Osteoblast (primary cell): Measurements from ENCODE around the gene GSTP1. TPM values are rescaled to one million over a fixed set of nuclear protein-coding genes. Genes with fewer than 3 reads are reported as not detected.
"Not testable (repeated sequence)": the region's sequence is repeated elsewhere in the genome, so short reads cannot be mapped to it uniquely, and the experiment has no call there.

ENCODE experiments used
- DNase-seq: peaks from one replicate; pipeline ENCODE4 v3.0.0; 2011; ENCODE audit warnings: low spot score, mixed read lengths; ENCODE audit not compliant: insufficient read length; ENCODE audit errors: missing footprints
- H2AFZ ChIP-seq: 2 replicates; pipeline ENCODE4 v1.6.0; 2011; ENCODE audit warnings: mild to moderate bottlenecking, low read length
- H3K27ac ChIP-seq: 2 replicates; pipeline ENCODE4 v1.5.1; 2011; ENCODE audit warnings: mild to moderate bottlenecking, low read depth, low read length, moderate library complexity
- H3K27me3 ChIP-seq: 2 replicates; pipeline ENCODE4 v1.6.0; 2012; ENCODE audit warnings: mild to moderate bottlenecking, control low read depth, inconsistent platforms, low read length, moderate library complexity; ENCODE audit not compliant: insufficient read depth
- H3K36me3 ChIP-seq: 2 replicates; pipeline ENCODE4 v1.5.1; 2011; ENCODE audit warnings: mild to moderate bottlenecking, low read length, control low read depth, moderate library complexity; ENCODE audit not compliant: insufficient read depth
- H3K4me1 ChIP-seq: 2 replicates; pipeline ENCODE4 v1.5.1; 2011; ENCODE audit warnings: mild to moderate bottlenecking, low read length, control low read depth, moderate library complexity; ENCODE audit not compliant: insufficient read depth
- H3K4me2 ChIP-seq: 2 replicates; pipeline ENCODE4 v1.6.0; 2011; ENCODE audit warnings: mild to moderate bottlenecking, low read length; ENCODE audit not compliant: insufficient read depth
- H3K4me3 ChIP-seq: fragments of 200-600 bp; sonication (generic); 3 replicates; pipeline ENCODE4 v1.5.1; 2012; ENCODE audit warnings: mild to moderate bottlenecking, low read length, inconsistent platforms; ENCODE audit not compliant: insufficient read depth
- H3K79me2 ChIP-seq: 2 replicates; pipeline ENCODE4 v1.6.0; 2012; ENCODE audit warnings: mild to moderate bottlenecking, low read length, control low read depth, inconsistent platforms; ENCODE audit not compliant: insufficient read depth
- H3K9me3 ChIP-seq: 2 replicates; pipeline ENCODE4 v1.5.1; 2011; ENCODE audit warnings: low read depth, low read length, control low read depth
- H4K20me1 ChIP-seq: 2 replicates; pipeline ENCODE4 v1.6.0; 2012; ENCODE audit warnings: mild to moderate bottlenecking, low read length, control low read depth; ENCODE audit not compliant: insufficient read depth
- total RNA-seq: library from RNA; depleted of rRNA; stranded (reverse); fragments of >200 nt; gene quantifications from 2 replicates; pipeline ENCODE4 v1.2.3, GENCODE V29; 2012
- TF ChIP-seq, protein P1 (sequence below): IDR thresholded peaks from 2 replicates; pipeline ENCODE4 v1.5.1; 2011; ENCODE audit warnings: mild to moderate bottlenecking, low read depth, low read length, moderate library complexity; ENCODE audit errors: extremely low read depth

The GSTP1 gene
- total RNA-seq, 1 donor, result 465 TPM

DNA sequence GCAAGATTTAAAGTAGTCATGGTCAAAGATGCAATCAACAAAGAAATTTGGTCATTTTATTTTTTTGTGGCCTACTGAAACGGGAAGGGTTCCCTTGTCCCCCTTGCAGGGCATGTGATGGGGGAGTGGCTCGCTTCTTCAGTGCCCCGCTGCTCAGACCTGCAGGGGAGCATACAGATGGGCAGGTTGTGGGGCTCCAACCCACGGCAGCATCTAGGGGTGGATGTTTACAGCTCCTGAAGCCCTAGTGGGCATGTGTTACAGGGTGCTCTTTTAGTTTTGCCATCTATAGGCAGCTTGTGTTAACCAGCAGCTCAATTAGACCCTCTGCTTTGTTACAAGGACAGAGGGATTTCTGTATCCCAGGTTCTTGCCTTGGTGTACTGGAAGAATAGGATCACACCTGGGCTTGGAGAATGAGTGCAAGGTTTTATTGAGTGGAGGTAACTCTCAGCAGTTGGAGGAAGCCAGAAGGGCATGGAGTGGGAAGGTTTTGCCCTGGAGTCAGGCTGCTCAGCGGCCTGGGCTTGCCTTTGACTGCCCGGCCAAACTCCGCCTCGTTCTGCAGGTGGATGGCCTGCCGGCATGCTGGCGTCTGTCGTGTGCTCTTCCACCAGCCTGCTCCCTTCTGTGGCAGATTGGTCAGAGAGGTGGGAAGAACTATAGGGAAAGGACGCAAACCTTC, 9.4 kb downstream of the GSTP1 start:
- DNase-seq, result no peak
- no peak overlapping the region for H3K4me2 ChIP-seq
- H2AFZ ChIP-seq, result no peak overlapping the region
- H3K9me3 ChIP-seq, result no peaks in the 10 kb centered on the region
- no peaks in the 10 kb centered on the region for H3K27me3 ChIP-seq
- H3K4me1 ChIP-seq, result no peaks in the 10 kb centered on the region
- no peaks in the 10 kb centered on the region for H3K79me2 ChIP-seq
- no peak overlapping the region for H3K4me3 ChIP-seq
- H4K20me1 ChIP-seq, result no peaks in the 10 kb centered on the region
- H3K36me3 ChIP-seq, result peaks cover 3% of the 10 kb centered on the region
- no peak overlapping the region for H3K27ac ChIP-seq
- TF ChIP-seq, protein P1, sequence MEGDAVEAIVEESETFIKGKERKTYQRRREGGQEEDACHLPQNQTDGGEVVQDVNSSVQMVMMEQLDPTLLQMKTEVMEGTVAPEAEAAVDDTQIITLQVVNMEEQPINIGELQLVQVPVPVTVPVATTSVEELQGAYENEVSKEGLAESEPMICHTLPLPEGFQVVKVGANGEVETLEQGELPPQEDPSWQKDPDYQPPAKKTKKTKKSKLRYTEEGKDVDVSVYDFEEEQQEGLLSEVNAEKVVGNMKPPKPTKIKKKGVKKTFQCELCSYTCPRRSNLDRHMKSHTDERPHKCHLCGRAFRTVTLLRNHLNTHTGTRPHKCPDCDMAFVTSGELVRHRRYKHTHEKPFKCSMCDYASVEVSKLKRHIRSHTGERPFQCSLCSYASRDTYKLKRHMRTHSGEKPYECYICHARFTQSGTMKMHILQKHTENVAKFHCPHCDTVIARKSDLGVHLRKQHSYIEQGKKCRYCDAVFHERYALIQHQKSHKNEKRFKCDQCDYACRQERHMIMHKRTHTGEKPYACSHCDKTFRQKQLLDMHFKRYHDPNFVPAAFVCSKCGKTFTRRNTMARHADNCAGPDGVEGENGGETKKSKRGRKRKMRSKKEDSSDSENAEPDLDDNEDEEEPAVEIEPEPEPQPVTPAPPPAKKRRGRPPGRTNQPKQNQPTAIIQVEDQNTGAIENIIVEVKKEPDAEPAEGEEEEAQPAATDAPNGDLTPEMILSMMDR, result no peak

DNA sequence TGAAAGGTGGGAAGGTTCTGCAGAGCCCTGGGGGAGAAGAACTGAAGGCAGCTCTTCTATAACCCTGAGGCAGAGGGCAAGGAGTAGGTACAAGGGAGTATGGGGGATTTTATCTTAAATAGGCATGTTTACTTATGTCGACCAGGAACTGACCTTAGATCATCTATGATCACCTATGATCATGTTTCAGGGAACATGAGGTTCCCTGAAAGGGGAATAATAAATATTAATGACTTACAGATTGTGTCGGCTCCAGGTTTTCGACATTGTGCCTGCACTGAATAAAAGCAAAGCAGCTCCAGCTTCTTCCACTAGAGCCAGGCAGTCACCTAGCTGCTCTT, 9.9 kb downstream of the GSTP1 start:
- Histone ChIP-seq H3K4me1 (no peaks in the 10 kb centered on the region), H3K79me2 (no peaks in the 10 kb centered on the region), H3K27ac (no peak overlapping the region), H3K4me2 (no peak overlapping the region), H4K20me1 (no peaks in the 10 kb centered on the region), H2AFZ (no peak overlapping the region), H3K27me3 (no peaks in the 10 kb centered on the region), H3K9me3 (no peaks in the 10 kb centered on the region), H3K4me3 (no peak overlapping the region), H3K36me3 (no peaks in the 10 kb centered on the region)
- DNase-seq, result no peak
- TF ChIP-seq, protein P1, result no peak

DNA sequence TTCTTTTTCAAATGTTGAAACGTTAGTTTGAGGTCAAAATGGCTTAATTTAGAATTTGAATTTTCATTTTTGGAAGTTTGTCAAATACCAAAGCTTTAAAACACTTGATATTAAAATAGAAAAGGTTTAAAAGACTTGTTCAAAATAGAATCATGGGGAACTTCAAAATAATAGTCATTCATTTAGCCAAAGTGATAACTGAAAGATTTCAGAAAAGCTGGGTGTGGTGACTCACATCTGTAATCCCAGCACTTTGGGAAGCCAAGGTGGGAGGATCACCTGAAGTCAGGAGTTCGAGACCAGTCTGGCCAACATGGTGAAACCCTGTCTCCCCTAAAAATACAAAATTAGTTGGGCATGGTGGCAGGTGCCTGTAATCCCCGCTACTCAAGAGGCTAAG, 10.9 kb downstream of the GSTP1 start:
- no peak overlapping the region for H2AFZ ChIP-seq
- no peaks in the 10 kb centered on the region for H3K79me2 ChIP-seq
- no peak overlapping the region for H3K4me3 ChIP-seq
- H3K4me1 ChIP-seq, result no peaks in the 10 kb centered on the region
- no peaks in the 10 kb centered on the region for H3K36me3 ChIP-seq
- H3K27ac ChIP-seq, result no peak overlapping the region
- no peak for DNase-seq
- H3K27me3 ChIP-seq, result peaks cover under 1% of the 10 kb centered on the region
- H3K9me3 ChIP-seq, result no peaks in the 10 kb centered on the region
- TF ChIP-seq, protein P1, result no peak
- no peaks in the 10 kb centered on the region for H4K20me1 ChIP-seq
- H3K4me2 ChIP-seq, result no peak overlapping the region

DNA sequence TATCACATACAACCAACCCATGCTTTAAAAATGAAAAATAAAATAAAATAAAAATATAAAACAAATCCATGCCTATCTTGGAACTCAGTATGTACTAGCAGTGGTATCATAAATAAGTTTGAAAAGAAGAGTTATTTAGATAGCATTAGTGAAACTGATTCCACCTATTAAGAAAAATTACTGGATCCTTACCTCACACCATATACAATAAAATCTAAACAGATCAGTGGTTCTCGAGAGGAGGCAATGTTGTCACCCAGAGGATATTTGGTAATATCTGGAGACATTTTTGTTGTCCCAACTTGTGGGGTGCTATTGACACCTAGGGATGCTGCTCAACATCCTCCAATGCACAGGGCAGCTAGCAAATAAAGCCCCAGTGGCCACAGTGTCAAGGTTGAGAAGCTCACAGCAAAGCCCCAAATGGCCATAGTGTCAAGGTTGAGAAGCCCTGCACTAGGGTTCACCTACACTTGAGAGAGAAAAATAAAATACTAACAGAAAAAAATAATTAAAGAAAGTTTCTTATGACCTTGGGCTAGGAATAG, 13.2 kb downstream of the GSTP1 start:
- H3K4me2 ChIP-seq, result no peak overlapping the region
- no peak for DNase-seq
- H3K36me3 ChIP-seq, result no peaks in the 10 kb centered on the region
- H3K4me1 ChIP-seq, result no peaks in the 10 kb centered on the region
- H3K27me3 ChIP-seq, result peaks cover 11% of the 10 kb centered on the region
- H2AFZ ChIP-seq, result no peak overlapping the region
- no peaks in the 10 kb centered on the region for H4K20me1 ChIP-seq
- TF ChIP-seq, protein P1, result no peak
- no peak overlapping the region for H3K4me3 ChIP-seq
- no peak overlapping the region for H3K27ac ChIP-seq
- H3K79me2 ChIP-seq, result no peaks in the 10 kb centered on the region
- no peaks in the 10 kb centered on the region for H3K9me3 ChIP-seq

DNA sequence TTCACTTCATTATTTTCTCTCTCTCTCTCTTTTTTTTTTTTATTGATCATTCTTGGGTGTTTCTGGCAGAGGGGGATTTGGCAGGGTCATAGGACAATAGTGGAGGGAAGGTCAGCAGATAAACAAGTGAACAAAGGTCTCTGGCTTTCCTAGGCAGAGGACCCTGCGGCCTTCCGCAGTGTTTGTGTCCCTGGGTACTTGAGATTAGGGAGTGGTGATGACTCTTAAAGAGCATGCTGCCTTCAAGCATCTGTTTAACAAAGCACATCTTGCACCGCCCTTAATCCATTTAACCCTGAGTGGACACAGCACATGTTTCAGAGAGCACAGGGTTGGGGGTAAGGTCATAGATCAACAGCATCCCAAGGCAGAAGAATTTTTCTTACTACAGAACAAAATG, 13.8 kb downstream of the GSTP1 start:
- H3K79me2 ChIP-seq, H3K9me3 ChIP-seq, H3K4me1 ChIP-seq, H3K36me3 ChIP-seq, DNase-seq, H4K20me1 ChIP-seq, H2AFZ ChIP-seq, H3K27ac ChIP-seq, H3K4me2 ChIP-seq, H3K4me3 ChIP-seq: not testable (repeated sequence)
- H3K27me3 ChIP-seq, result peaks cover 11% of the 10 kb centered on the region

DNA sequence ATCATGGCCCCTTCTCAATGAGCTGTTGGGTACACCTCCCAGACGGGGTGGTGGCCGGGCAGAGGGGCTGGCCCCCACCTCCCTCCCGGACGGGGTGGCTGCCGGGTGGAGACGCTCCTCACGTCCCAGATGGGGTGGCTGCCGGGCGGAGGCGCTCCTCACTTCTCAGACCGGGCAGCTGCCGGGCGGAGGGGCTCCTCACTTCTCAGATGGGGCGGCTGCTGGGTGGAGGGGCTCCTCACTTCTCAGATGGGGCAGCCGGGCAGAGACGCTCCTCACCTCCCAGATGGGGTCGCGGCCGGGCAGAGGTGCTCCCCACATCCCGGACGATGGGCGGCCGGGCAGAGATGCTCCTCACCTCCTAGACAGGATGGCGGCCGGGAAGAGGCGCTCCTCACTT, 14.4 kb downstream of the GSTP1 start:
- H3K79me2 ChIP-seq, H4K20me1 ChIP-seq, H3K9me3 ChIP-seq, H3K4me3 ChIP-seq, H3K27ac ChIP-seq, H3K4me2 ChIP-seq, H3K4me1 ChIP-seq, H2AFZ ChIP-seq, DNase-seq, H3K36me3 ChIP-seq: not testable (repeated sequence)
- peaks cover 11% of the 10 kb centered on the region for H3K27me3 ChIP-seq
